Measurements from ENCODE around the gene ATG9A. TPM values are rescaled to one million over a fixed set of nuclear protein-coding genes. Genes with fewer than 3 reads are reported as not detected.

ATG9A gene
- total and polyA plus RNA-seq, 5 experiments from 2014 or later: 17.7 to 53.5 (median 27.9) TPM

DNA sequence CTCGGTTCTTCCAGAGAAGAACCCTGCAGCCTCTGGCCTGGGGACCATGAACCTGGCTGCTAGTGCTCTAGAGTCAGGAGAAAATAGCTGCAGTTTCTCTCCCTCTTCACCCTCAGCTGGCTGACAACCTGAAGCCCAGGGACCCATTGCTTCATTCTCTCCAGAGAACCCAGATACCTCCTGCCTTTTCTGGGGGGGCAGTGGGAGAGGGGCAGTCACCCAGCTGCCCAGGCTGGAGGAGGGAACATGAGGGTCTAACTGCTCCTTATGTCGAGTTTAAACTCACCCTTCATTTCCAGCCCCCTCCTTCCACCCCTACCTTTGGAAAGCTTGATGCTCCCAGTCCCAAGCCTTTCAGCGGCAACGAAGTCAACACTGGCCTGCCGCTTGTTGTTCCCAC lies 30.5 kb downstream of the ATG9A start:
- peaks cover 12 to 30% (median 26%) of the 10 kb centered on the region in 4 donors for H3K4me1 Mint-ChIP-seq
- peaks cover 0 to 6% (median 0%) of the 10 kb centered on the region in 9 donors for H3K9me3 Mint-ChIP-seq
- H3K27ac Mint-ChIP-seq: peak overlapping the region in 8 of 10 donors; percentile 57 to 97 (median 85)
- DNase-seq (no peak), ATAC-seq (no peak)
- peaks cover 0 to 7% (median 0%) of the 10 kb centered on the region in 5 donors for H3K27me3 Mint-ChIP-seq
- POLR2A ChIA-PET: interaction anchor here (0.9 to 23.9 kb wide), 4 partner anchors 8 to 21 kb away, joined by 3 to 674 read pairs (median 7); partner anchors contain the start of genes CNPPD1, RETREG2, SLC23A3 and ZFAND2B
- H3K4me3 Mint-ChIP-seq: peak overlapping the region; percentile 61 to 94 (median 86)
- H3K36me3 Mint-ChIP-seq: no peaks in the 10 kb centered on the region

DNA sequence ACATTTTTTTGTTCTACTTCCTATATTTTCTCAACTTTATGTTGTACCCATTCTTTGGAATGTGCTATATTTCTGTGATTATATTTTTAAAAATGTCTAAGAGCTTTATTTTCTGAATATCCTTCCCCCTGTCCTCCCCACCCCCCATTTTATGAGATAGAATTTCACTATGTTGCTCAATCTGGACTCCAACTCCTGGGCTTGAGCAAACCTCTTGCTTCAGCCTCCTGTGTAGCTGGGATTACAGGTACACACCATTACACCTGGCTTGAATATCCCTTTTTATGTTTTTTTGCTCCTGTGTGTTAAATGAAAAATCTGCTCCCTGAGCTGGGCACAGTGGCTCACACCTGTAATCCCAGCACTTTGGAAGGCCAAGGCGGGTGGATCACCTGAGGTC lies 32.0 kb downstream of the ATG9A start:
- no peak overlapping the region for H3K4me3 Mint-ChIP-seq
- H3K4me1 Mint-ChIP-seq: peaks cover 12 to 30% (median 26%) of the 10 kb centered on the region in 4 donors
- no peaks in the 10 kb centered on the region for H3K36me3 Mint-ChIP-seq
- ATAC-seq (no peak), DNase-seq (no peak)
- H3K9me3 Mint-ChIP-seq: peaks cover 0 to 6% (median 0%) of the 10 kb centered on the region in 9 donors
- H3K27me3 Mint-ChIP-seq: peaks cover 0 to 7% (median 0%) of the 10 kb centered on the region in 5 donors
- POLR2A ChIA-PET: interaction anchor here (0.5 to 23.9 kb wide), 8 partner anchors 8 to 316 kb away, joined by 3 to 674 read pairs (median 5); partner anchors contain the start of genes CNPPD1, RETREG2, SLC23A3 and TUBA4A
- peak overlapping the region in 2 of 10 donors; percentile 27 to 51 for H3K27ac Mint-ChIP-seq

DNA sequence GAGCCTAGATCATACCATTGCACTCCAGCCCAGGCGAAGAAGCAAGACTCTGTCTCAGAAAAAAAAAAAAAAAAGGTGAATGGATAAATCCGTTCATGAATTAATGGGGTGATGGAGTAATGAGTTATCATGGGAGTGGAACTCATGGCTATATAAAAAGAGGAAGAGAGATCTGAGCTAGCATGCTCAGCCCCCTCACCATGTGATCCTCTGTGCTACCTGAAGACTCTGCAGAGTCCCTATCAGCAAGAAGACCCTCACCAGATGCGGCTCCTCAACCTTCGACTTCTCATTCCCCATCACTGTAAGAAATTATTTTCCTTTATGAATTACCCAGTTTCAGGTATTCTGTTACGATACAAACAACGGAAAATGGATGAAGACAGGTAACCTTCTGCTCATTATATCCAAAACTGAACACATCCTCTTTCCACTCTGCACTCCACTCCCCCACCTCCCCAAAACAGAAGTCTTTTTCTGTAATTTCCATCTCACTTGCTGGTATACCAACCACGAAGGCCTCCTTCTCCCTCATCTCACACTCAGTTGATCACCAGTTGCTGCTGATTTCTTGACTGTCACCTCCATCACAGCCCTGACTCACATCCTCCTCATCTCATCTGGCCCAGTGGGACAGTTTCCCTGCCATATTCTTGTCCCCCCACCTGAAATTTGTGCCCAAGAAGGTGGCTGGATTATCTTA lies 42.5 kb downstream of the ATG9A start:
- ATAC-seq: no peak
- Mint-ChIP-seq H3K4me1 (peaks cover 15 to 26% (median 24%) of the 10 kb centered on the region in 4 donors), H3K4me3 (no peak overlapping the region), H3K36me3 (peaks cover 0 to 41% (median 5%) of the 10 kb centered on the region in 3 donors), H3K9me3 (no peaks in the 10 kb centered on the region), H3K27me3 (no peaks in the 10 kb centered on the region), H3K27ac (peak overlapping the region in 9 of 10 donors; percentile 33 to 89 (median 67))
- DNase-seq: peak in 1 of 10 donors; percentile 24
- POLR2A ChIA-PET: interaction anchor here (18.9 kb wide), 1 partner anchor 15 kb away, joined by 674 read pairs; the partner anchor contains the start of gene ZFAND2B

DNA sequence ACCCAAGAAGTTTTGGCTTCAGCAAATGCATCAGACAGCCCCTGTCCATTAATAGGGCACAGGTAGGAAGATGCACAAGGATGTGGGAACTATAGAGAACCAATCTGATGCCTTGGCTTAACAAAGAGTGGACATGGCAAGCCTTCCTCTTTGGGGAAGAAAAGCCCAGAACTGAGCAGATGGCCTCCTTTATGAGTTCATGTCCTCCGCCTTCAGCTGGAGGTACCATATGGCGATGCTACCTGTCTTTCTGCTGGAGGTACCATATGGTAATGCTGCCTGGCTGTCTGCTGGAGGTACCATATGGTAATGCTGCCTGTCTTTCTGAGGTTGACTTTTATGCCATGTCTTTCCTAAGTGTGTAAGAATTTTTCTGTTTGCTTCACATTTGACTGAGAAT lies 45.3 kb downstream of the ATG9A start:
- Mint-ChIP-seq H3K27me3 (no peaks in the 10 kb centered on the region), H3K9me3 (no peaks in the 10 kb centered on the region), H3K4me3 (no peak overlapping the region), H3K27ac (peak overlapping the region in 7 of 10 donors; percentile 5 to 73 (median 47)), H3K36me3 (peaks cover 0 to 62% (median 16%) of the 10 kb centered on the region in 3 donors), H3K4me1 (peaks cover 31 to 53% (median 51%) of the 10 kb centered on the region in 4 donors)
- POLR2A ChIA-PET: interaction anchor here (1.4 to 18.9 kb wide), 3 partner anchors 8 to 63 kb away, joined by 3 to 674 read pairs (median 4); partner anchors contain the start of gene ZFAND2B
- DNase-seq (no peak), ATAC-seq (no peak)

- ATAC-seq (no peak), DNase-seq (no peak)
- Mint-ChIP-seq H3K36me3 (peaks cover 0 to 62% (median 16%) of the 10 kb centered on the region in 3 donors), H3K27me3 (no peaks in the 10 kb centered on the region), H3K9me3 (no peaks in the 10 kb centered on the region), H3K4me3 (peak overlapping the region in 4 of 10 donors; percentile 13 to 70 (median 16)), H3K4me1 (peaks cover 35 to 59% (median 57%) of the 10 kb centered on the region in 4 donors), H3K27ac (peak overlapping the region in 9 of 10 donors; percentile 20 to 89 (median 66))
- POLR2A ChIA-PET: interaction anchor here (3.3 to 18.9 kb wide), 2 partner anchors 19 to 65 kb away, joined by 9 to 674 read pairs; partner anchors contain the start of gene ZFAND2B
Measured at GRCh38 chr2:219183151-219183772, 46.2 kb downstream of the ATG9A start.

- ATAC-seq (no peak), DNase-seq (no peak)
- peak overlapping the region in 6 of 10 donors; percentile 13 to 70 (median 28) for H3K4me3 Mint-ChIP-seq
- peaks cover 0 to 62% (median 16%) of the 10 kb centered on the region in 3 donors for H3K36me3 Mint-ChIP-seq
- no peaks in the 10 kb centered on the region for H3K9me3 Mint-ChIP-seq
- POLR2A ChIA-PET: interaction anchor here (2.9 to 18.9 kb wide), 3 partner anchors 11 to 66 kb away, joined by 9 to 674 read pairs (median 13); partner anchors contain the start of gene ZFAND2B
- H3K27ac Mint-ChIP-seq: peak overlapping the region; percentile 42 to 89 (median 76)
- H3K27me3 Mint-ChIP-seq: no peaks in the 10 kb centered on the region
- H3K4me1 Mint-ChIP-seq: peaks cover 37 to 62% (median 58%) of the 10 kb centered on the region in 4 donors
Measured at GRCh38 chr2:219182331-219183150, 46.9 kb downstream of the ATG9A start.

DNA sequence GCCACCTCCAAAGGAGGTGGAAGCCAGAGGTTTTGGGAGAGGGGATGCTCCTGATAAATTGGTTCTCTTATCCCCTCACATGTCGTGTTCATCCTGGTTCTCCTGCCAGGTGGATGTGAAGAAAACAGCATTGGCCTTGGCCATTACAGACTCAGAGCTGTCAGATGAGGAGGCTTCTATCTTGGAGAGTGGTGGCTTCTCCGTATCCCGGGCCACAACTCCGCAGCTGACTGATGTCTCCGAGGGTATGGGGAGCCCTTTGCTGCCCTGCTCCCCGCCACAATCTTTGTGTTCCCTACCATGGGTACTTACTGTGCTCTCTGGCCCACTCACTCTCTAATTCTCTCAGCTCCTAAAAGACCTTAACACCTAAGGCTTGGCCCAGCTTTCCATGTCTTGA lies 47.9 kb downstream of the ATG9A start:
- H3K4me1 Mint-ChIP-seq: peaks cover 37 to 62% (median 57%) of the 10 kb centered on the region in 4 donors
- no peak for ATAC-seq
- peak overlapping the region in 5 of 10 donors; percentile 25 to 97 (median 53) for H3K4me3 Mint-ChIP-seq
- H3K36me3 Mint-ChIP-seq: peaks cover 0 to 57% (median 16%) of the 10 kb centered on the region in 3 donors
- no peaks in the 10 kb centered on the region for H3K9me3 Mint-ChIP-seq
- H3K27ac Mint-ChIP-seq: peak overlapping the region; percentile 28 to 89 (median 68)
- POLR2A ChIA-PET: interaction anchor here (0.5 to 18.9 kb wide), 7 partner anchors 10 to 79 kb away, joined by 3 to 674 read pairs (median 3); partner anchors contain the start of genes ANKZF1, ATG9A, NHEJ1 and ZFAND2B
- no peak for DNase-seq
- H3K27me3 Mint-ChIP-seq: no peaks in the 10 kb centered on the region

- Mint-ChIP-seq H3K9me3 (no peaks in the 10 kb centered on the region), H3K27ac (peak overlapping the region in 9 of 10 donors; percentile 16 to 84 (median 64))
- no peak for ATAC-seq
Measured at GRCh38 chr2:219180961-219181360, 48.5 kb downstream of the ATG9A start.

DNA sequence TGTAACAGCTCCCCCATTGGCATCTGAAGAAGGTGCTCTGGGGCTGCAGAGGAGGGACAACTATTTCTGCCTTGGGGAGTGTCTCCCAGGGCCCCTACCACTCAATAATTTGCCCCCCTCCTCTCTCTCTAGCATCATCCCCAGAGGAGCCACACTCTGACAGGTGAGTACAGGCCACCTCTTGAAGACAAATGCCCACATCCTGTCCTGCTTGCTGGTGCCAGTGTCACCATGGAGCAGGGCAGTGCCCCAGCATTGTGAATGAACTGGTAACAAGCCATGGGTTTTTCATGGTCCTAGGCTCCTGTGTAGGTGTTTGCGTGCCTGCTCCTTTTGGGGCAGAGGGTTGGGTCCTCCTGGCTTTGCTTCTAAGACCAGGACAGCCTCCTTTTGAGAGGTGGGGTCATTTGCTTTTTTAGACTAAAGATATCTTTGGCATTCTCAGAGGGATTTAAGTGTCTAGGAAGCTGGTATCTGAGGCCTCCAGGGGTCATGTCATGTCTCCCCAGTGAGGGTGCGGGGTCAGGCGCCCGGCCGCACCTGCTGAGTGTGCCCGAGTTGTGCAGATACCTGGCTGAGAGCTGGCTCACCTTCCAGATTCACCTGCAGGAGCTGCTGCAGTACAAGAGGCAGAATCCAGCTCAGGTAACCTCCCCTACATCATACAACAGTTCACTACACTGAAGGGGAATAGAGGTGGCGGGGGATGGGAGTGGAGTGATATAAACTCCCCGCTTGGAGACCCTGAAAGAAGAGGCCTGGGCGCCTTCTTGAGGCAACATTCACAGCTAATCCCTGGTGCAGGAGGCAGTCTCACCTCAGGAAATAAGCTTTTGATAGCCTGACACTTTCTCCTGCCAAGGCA lies 49.6 kb downstream of the ATG9A start:
- Mint-ChIP-seq H3K4me1 (peaks cover 38 to 75% (median 70%) of the 10 kb centered on the region in 4 donors), H3K9me3 (no peaks in the 10 kb centered on the region), H3K4me3 (peak overlapping the region; percentile 77 to 97 (median 94)), H3K27me3 (no peaks in the 10 kb centered on the region), H3K36me3 (peaks cover 0 to 46% (median 11%) of the 10 kb centered on the region in 3 donors), H3K27ac (peak overlapping the region in 7 of 10 donors; percentile 2 to 91 (median 84))
- POLR2A ChIA-PET: interaction anchor here (0.6 to 18.9 kb wide), 7 partner anchors 8 to 887 kb away, joined by 3 to 674 read pairs (median 9); partner anchors contain the start of gene ZFAND2B
- DNase-seq (no peak), ATAC-seq (no peak)

More at GRCh38 chr2:219180961-219181360, 48.5 kb downstream of the ATG9A start:
- POLR2A ChIA-PET: interaction anchor here (0.7 to 18.9 kb wide), 6 partner anchors 9 to 80 kb away, joined by 3 to 674 read pairs (median 6); partner anchors contain the start of genes ANKZF1, ATG9A, NHEJ1 and ZFAND2B
- peaks cover 37 to 64% (median 59%) of the 10 kb centered on the region in 4 donors for H3K4me1 Mint-ChIP-seq
- peak overlapping the region in 5 of 10 donors; percentile 23 to 97 (median 54) for H3K4me3 Mint-ChIP-seq
- H3K27me3 Mint-ChIP-seq: no peaks in the 10 kb centered on the region
- H3K36me3 Mint-ChIP-seq: peaks cover 0 to 54% (median 16%) of the 10 kb centered on the region in 3 donors
- no peak for DNase-seq

DNA sequence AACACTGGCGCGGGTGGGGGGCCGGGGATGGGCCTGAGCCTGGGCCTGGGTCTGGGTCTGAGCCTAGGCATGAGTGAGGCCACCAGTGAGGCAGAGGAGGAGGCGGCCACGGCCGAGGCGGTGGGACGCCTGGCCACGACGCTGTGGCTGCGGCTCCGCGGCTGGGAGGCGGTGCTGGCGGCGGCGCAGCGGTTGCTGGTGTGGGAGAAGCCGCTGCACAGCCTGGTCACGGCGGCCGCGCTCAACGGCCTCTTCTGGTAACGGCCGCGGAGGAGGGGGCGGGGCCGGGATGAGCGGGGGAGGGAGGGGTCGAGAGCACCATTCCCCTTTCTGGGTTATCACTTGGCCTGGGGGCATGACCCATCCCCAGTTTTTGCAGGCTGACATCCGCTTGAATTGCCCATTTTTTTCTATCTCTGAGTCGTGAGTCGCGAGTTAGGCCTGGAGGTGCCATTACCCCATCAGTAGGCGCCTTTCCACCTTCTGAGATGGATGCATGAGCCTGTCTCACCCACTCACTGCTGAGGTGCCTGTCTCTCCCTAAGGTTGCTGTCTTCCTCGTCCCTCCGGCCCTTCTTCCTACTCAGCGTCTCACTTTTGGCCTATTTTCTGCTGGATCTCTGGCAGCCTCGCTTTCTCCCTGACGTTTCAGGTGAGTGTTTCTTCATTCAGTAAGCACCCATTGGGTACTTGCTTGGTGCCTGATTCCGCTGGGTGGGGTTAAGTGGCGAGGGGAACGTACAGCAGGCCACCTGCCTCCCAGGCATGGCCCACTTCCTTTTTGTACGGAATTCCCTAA lies 50.9 kb downstream of the ATG9A start:
- POLR2A ChIA-PET: interaction anchor here (0.7 to 18.9 kb wide), 7 partner anchors 11 to 210 kb away, joined by 3 to 674 read pairs (median 17); partner anchors contain the start of genes ABCB6, ANKZF1, ATG9A and DNPEP
- Mint-ChIP-seq H3K27me3 (no peaks in the 10 kb centered on the region), H3K4me3 (peak overlapping the region; percentile 77 to 97 (median 94)), H3K4me1 (peaks cover 47 to 85% (median 76%) of the 10 kb centered on the region in 4 donors), H3K27ac (peak overlapping the region; percentile 88 to 97 (median 91)), H3K36me3 (peaks cover 5 to 47% (median 16%) of the 10 kb centered on the region in 3 donors), H3K9me3 (no peaks in the 10 kb centered on the region)
- ATAC-seq (peak; percentile 1 to 15), DNase-seq (peak in 7 of 10 donors; percentile 33 to 56 (median 39))

Data from naive thymus-derived CD8-positive, alpha-beta T cell (primary cell).